HG02970 (cell line): ENCODE data around the gene TELO2.

ENCODE experiments used
- ATAC-seq: cut with Tn5 transposase; IDR thresholded peaks from one replicate; pipeline ENCODE4 v1.9.1; 2021; ENCODE audit warnings: mild to moderate bottlenecking, moderate library complexity, moderate number of reproducible peaks; ENCODE audit not compliant: unreplicated experiment, low FRiP score

The TELO2 gene

GRCh38 chr16:1533443-1533951 is 40.3 kb downstream of the TELO2 start, which contains the start of gene TMEM204:
Gene TMEM204 (plus strand): TSS chr16:1533666. CDS start chr16:1534276, 610 bp downstream.
- no peak for ATAC-seq

- ATAC-seq = no peak
Observed at GRCh38 chr16:1534021-1535020, 41.2 kb downstream of the TELO2 start.

- no peak for ATAC-seq
Observed at GRCh38 chr16:1535391-1536291, 42.5 kb downstream of the TELO2 start.

GRCh38 chr16:1536601-1537000 is 43.4 kb downstream of the TELO2 start:
- ATAC-seq = no peak

DNA sequence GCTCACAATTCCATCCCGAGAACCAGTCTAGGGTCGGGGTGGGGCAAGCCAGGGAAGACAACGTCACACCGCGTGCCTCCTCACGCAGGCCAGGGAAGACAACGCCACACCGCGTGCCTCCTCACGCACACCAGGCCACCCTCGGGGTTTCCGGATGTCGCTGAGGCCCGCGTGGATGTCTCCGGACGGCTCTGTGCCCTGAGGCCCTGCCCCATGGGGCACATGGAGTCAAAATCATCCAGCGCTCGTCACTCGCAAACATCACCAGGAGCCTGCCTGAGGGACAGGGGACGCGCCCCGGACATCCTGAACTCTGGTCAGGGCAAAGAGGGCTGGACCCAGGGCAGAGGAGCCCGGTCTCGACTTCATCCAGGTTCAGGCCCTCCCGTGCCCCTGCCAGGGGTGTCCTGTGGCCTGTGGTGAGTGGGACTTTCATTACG is 44.0 kb downstream of the TELO2 start:
- no peak for ATAC-seq

DNA sequence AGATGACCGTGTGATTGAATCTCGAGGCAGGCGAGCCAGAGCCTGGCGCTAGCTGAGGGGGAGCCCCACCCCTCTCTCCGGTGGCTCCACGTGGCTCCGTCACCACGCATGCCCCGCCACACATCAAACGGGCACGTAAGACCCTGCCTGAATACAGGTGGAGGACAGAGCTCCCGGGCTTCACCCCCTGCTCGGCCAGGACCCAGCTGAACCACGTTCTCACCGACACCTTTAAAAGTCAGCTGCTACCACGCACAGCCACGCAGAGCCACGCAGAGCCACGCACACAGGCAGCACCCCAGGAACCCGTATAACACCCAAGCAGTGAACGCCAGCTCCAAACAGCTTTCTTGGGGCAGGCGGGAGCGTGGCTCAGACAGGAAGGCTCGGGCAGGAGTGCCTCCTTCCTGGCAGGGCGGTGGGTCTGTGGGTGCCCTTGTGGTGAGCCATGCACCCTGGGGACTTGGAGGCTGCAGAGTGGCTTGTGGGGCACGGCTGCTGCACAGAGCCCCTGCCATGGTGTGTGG is 44.7 kb downstream of the TELO2 start:
- no peak for ATAC-seq

DNA sequence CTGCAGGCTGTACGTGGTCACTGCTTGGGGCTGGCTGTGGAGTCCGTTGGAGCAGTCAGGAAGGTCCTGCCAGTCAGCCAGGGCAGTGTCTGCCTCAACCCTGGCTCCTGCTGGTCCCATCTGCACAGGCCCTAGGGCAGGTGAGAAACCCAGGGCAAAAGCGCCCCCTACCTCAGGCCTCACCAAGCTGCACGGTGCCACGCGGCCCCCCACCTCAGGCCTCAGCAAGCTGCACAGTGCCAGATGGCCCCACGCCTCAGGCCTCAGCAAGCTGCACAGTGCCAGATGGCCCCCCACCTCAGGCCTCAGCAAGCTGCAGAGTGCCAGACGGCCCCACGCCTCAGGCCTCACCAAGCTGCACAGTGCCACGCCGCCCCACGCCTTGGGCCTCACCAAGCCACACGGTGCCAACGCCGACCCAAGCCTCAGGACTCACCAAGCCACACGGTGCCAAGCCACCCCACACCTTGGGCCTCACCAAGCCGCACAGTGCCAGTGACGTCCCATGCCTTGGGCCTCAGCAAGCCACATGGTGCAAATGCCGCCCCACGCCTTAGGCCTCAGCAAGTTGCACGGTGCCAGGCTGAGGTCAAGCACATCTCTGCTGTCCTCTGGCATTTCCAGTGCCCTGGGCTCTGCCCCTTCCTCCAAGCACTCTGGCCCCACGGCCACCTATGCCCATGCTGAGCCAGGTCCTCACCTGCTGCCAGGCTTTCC is 45.8 kb downstream of the TELO2 start:
- no peak for ATAC-seq

- no peak for ATAC-seq
Observed at GRCh38 chr16:1539720-1540555, 46.8 kb downstream of the TELO2 start.

DNA sequence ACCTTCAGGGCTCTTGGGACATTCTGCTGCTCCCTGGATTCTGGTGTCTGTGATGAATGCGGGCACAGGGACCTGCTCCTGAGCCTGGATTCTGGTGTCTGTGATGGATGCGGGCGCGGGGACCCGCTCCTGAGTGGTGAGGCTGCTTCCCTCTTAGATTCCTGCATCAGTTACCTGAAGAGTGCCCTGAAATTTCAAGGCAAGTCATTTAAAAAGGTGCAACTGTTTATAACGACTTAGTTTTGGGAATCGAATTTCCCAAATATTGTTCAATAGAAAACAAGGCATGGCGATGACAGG is 47.3 kb downstream of the TELO2 start:
- ATAC-seq = no peak

DNA sequence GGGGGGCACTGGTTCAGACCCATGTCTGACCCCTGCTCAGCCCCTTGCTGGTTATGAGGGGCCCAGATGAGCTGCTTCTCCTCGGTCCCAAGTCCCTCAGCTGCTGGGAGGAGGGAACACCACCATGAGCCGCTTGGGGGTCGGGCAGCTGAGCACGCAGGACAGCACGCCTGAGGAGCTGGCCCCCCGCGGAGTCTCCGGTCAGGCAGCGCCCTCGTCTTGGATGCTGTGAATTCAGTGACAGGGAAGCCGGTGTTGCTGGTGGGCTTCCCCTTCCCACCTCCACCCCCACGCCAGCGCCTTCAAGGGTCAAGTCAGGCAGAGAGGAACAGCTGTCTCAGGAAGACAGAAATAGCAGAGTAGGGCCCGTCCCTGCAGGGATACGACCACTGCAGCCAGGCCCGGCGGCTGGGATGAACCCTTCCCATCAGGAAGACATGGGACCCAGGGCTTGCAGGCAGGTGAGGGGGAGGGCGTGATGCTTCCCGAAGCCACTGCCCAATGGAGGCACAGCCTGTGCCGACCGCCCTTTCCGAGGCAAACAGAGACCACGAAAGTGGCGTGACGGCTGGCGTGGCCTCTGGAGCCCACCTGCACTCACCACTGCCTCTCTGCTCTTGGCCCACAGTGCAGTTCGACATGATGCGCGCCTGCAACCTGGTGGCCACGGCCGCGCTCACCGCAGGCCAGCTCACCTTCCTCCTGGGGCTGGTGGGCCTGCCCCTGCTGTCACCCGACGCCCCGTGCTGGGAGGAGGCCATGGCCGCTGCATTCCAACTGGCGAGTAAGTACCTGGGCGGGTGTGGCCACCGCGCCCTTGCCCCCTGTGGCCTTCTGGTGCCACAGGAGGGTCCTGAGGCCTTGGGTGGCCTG is 48.4 kb downstream of the TELO2 start:
- no peak for ATAC-seq

DNA sequence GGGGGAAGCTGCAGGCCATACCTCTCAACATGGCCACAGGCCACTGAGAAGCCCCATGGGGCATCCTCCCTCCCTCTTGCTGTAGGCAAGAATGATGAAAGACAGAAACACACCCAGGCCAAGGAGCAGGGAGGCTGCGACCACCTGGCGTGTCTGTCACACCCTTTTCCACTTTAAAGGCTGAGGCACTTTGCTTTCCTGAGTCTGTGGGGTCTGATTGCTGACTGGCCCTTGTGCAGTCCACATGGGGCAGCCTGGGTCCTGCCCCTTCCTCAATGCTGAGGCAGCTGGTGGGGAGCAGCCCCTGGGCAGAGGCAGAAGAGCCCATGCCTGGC is 49.0 kb downstream of the TELO2 start:
- no peak for ATAC-seq

DNA sequence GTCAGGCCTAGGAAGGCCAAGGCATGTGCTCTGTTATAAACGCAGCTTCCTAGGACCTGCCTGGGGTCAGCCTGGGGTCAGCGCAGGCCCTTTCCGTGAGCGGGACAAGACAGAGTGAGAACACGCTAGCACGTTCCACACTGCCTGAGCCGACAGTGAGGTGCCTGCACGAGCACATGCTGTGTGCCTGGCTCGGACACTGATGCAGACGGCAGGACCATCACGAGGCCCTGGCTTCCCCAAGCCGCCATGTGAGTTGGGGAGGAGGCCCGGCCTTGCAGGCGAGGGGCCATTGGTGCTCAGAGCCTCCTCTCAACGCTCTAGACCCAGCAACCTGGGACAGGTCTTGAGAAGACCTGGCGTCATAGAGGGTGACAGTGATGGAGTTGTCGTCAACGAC is 49.4 kb downstream of the TELO2 start:
- no peak for ATAC-seq

DNA sequence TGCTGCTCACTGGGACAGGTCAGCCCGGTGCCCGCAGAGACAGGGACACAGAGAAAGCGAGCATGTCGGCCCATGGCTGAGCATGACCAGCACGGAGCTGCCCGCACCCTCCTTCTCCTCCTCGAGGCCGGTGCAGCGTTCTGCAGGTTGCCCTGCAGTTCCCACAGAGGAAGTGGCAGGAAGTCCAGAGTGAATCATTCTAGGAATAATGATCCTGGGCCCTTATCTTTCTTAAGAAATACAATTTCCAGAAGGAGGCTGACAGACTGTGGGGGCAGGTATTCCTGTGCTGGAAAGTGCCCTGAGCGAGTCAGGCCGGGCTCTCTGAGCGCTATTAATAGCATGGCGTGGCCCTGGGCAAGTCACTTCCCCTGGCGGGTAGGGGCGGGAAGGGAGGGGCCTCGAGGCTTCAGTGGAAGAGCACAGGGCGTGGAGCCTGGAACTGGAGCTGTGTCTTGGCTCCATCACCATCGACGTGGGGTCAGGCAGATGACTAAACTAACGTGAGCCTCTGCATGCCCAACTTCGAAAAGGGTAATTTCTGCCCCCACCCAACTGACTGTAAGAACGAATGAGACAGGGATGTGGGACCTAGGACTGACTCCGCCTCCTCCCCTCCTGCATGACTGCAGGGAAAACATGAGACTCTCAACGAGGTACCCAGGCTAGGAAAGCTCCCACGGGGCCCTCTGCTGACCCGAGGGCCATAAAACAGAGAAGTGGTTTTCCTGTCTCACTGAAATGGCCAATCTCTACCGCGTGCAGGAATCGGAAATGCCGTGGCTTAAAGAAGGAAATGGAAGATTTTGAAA is 50.1 kb downstream of the TELO2 start:
- no peak for ATAC-seq

- no peak for ATAC-seq
Observed at GRCh38 chr16:1545044-1546040, 52.2 kb downstream of the TELO2 start.

DNA sequence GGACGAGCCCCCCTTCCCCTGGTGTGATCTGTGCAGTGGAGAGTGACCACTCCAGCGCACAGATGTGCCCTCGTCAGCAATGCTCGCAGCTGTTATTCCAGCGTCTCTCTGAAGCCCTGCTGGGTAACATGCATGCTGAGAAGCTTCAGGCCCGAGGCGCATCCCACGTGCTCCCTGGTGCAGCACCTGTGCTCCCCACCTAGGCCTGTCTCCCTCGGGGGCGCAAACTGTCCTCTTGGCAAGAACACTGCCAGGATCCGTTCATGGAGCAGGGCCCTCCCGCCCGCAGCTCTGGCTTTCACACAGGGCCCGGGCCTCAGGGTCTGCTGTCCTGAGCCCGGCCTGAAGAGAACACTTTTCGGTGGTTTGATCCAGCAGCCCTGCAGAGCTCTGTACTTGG is 53.3 kb downstream of the TELO2 start:
- ATAC-seq = no peak

- no peak for ATAC-seq
Observed at GRCh38 chr16:1548233-1548632, 55.1 kb downstream of the TELO2 start.
